Neural progenitor cell (in vitro differentiated cells): ENCODE data around the gene SLC25A51. TPM values are rescaled to one million over a fixed set of nuclear protein-coding genes. Genes with fewer than 3 reads are reported as not detected.

Experiments used
- DNase-seq: peaks from one replicate; pipeline ENCODE4 v3.0.0-alpha.2; 2016; ENCODE audit warnings: low spot score
- H2AFZ ChIP-seq: fragments of 200-600 bp; sonication (generic); replicated peaks from 2 replicates; pipeline ENCODE4 v1.6.1; 2016; ENCODE audit warnings: antibody characterized with exemption
- H3F3A ChIP-seq: fragments of 200-600 bp; sonication (generic); 2 replicates; pipeline ENCODE4 v1.6.1; 2016; ENCODE audit warnings: antibody characterized with exemption, low read depth
- H3K27ac ChIP-seq: fragments of 200-600 bp; sonication (generic); 2 replicates; pipeline ENCODE4 v1.5.1; 2016; ENCODE audit warnings: mild to moderate bottlenecking
- H3K27me3 ChIP-seq: fragments of 200-600 bp; sonication (generic); 2 replicates; pipeline ENCODE4 v1.6.1; 2016; ENCODE audit warnings: mild to moderate bottlenecking, moderate library complexity
- H3K36me3 ChIP-seq: fragments of 200-600 bp; sonication (generic); 2 replicates; pipeline ENCODE4 v1.5.1; 2016
- H3K4me1 ChIP-seq: fragments of 200-600 bp; sonication (generic); 2 replicates; pipeline ENCODE4 v1.6.1; 2016; ENCODE audit warnings: mixed run types
- H3K4me2 ChIP-seq: fragments of 200-600 bp; sonication (generic); 2 replicates; pipeline ENCODE4 v1.6.1; 2016
- H3K4me3 ChIP-seq: fragments of 200-600 bp; sonication (generic); 2 replicates; pipeline ENCODE4 v1.5.1; 2016
- H3K79me2 ChIP-seq: fragments of 200-600 bp; sonication (generic); 2 replicates; pipeline ENCODE4 v1.6.1; 2016; ENCODE audit warnings: low read depth
- H3K9ac ChIP-seq: fragments of 200-600 bp; sonication (generic); 2 replicates; pipeline ENCODE4 v1.6.1; 2016
- H3K9me3 ChIP-seq: fragments of 200-600 bp; sonication (generic); 2 replicates; pipeline ENCODE4 v1.5.1; 2016; ENCODE audit warnings: low read depth
- H4K20me1 ChIP-seq: fragments of 200-600 bp; sonication (generic); 2 replicates; pipeline ENCODE4 v1.6.1; 2016; ENCODE audit warnings: low read depth
- H3K27ac Mint-ChIP-seq: 3 replicates; pipeline ENCODE4 v1.8.0; 2021; ENCODE audit warnings: mixed read lengths
- H3K27me3 Mint-ChIP-seq: 2 replicates; pipeline ENCODE4 v1.8.0; 2022; ENCODE audit warnings: low read depth, mild to moderate bottlenecking, inconsistent platforms, moderate library complexity, mixed read lengths; ENCODE audit not compliant: insufficient read depth
- H3K36me3 Mint-ChIP-seq: 3 replicates; pipeline ENCODE4 v1.8.0; 2021; ENCODE audit warnings: mixed read lengths
- H3K4me1 Mint-ChIP-seq: 3 replicates; pipeline ENCODE4 v1.8.0; 2021; ENCODE audit warnings: mixed read lengths
- H3K4me3 Mint-ChIP-seq: 3 replicates; pipeline ENCODE4 v1.8.0; 2021; ENCODE audit warnings: mild to moderate bottlenecking, moderate library complexity, mixed read lengths
- H3K9me3 Mint-ChIP-seq: 3 replicates; pipeline ENCODE4 v1.8.0; 2020; ENCODE audit warnings: mixed read lengths
- EZH2 ChIP-seq: fragments of 200-600 bp; sonication (generic); IDR thresholded peaks from 2 replicates; pipeline ENCODE4 v1.6.1; 2017; ENCODE audit warnings: antibody characterized with exemption, mild to moderate bottlenecking, moderate library complexity
- EZH2phosphoT487 ChIP-seq: fragments of 200-600 bp; sonication (generic); IDR thresholded peaks from 2 replicates; pipeline ENCODE4 v1.6.1; 2017; ENCODE audit warnings: antibody characterized with exemption
- total RNA-seq: library from RNA; depleted of rRNA; stranded (reverse); fragments of >200 nt; gene quantifications from 2 replicates; pipeline ENCODE4 v1.2.3, GENCODE V29; 2015; ENCODE audit warnings: low replicate concordance
- TF ChIP-seq, protein P1 (sequence below): fragments of 200-600 bp; sonication (generic); IDR thresholded peaks from 2 replicates; pipeline ENCODE4 v1.5.1; 2017; ENCODE audit warnings: antibody characterized with exemption, mild to moderate bottlenecking

Gene SLC25A51
- total RNA-seq, 1 donor from 2014 or later = 24.6 TPM

DNA sequence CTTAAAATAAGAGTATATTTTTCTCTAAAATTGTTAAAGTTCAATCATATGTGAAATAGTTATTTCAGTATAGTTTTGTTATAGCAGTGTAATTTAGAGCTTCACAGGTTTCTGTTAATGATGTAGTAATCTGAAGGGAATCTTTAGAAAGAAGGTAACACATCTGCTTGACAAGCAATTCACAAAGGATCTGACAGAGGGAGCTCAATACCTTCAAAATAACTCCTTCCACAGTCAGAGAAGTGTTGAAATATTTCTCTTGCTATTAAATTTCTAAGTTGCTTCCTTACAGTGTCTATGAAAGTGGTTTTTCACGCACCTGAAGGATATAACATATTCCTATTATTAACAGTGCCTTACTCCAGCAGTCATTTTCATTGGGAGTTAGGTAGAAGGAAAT lies 44.9 kb downstream of the SLC25A51 start:
- H4K20me1 ChIP-seq = no peaks in the 10 kb centered on the region
- Mint-ChIP-seq H3K4me3 (no peak overlapping the region), H3K27ac (no peak overlapping the region), H3K9me3 (no peaks in the 10 kb centered on the region), H3K36me3 (peaks cover 7% of the 10 kb centered on the region), H3K4me1 (no peaks in the 10 kb centered on the region), H3K27me3 (no peaks in the 10 kb centered on the region)
- no peaks in the 10 kb centered on the region for H3K27me3 ChIP-seq
- H3K79me2 ChIP-seq = no peaks in the 10 kb centered on the region
- no peak overlapping the region for H3K4me2 ChIP-seq
- H3K9me3 ChIP-seq = no peaks in the 10 kb centered on the region
- DNase-seq = no peak
- no peak overlapping the region for H3K4me3 ChIP-seq
- no peak overlapping the region for H3K9ac ChIP-seq
- H2AFZ ChIP-seq = no peak overlapping the region
- no peak for TF ChIP-seq EZH2
- TF ChIP-seq, protein P1, sequence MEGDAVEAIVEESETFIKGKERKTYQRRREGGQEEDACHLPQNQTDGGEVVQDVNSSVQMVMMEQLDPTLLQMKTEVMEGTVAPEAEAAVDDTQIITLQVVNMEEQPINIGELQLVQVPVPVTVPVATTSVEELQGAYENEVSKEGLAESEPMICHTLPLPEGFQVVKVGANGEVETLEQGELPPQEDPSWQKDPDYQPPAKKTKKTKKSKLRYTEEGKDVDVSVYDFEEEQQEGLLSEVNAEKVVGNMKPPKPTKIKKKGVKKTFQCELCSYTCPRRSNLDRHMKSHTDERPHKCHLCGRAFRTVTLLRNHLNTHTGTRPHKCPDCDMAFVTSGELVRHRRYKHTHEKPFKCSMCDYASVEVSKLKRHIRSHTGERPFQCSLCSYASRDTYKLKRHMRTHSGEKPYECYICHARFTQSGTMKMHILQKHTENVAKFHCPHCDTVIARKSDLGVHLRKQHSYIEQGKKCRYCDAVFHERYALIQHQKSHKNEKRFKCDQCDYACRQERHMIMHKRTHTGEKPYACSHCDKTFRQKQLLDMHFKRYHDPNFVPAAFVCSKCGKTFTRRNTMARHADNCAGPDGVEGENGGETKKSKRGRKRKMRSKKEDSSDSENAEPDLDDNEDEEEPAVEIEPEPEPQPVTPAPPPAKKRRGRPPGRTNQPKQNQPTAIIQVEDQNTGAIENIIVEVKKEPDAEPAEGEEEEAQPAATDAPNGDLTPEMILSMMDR = peak; percentile 21
- no peak overlapping the region for H3K27ac ChIP-seq
- no peaks in the 10 kb centered on the region for H3F3A ChIP-seq
- H3K36me3 ChIP-seq = no peaks in the 10 kb centered on the region
- no peaks in the 10 kb centered on the region for H3K4me1 ChIP-seq

DNA sequence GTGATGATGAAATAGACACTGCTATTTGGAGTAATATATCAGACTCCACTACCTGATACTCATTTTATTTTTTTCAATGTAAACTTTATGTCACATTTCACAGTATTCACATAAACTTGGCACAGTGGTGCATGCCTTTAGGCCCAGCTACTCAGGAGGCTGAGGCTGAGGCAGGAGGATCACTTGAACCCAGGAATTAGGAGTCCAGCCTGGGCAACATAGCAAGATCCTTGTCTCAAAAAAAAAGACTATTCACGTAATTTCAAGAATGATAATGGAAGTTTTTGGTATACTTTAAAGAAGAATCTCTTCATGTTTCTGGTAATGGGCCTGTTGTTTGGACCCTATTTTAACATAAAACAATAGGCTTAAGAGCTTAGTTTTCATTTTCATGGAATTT lies 47.4 kb downstream of the SLC25A51 start:
- no peak overlapping the region for H3K4me3 ChIP-seq
- H4K20me1 ChIP-seq = no peaks in the 10 kb centered on the region
- H3F3A ChIP-seq = no peaks in the 10 kb centered on the region
- Mint-ChIP-seq H3K27ac (no peak overlapping the region), H3K36me3 (peaks cover 4% of the 10 kb centered on the region), H3K4me1 (no peaks in the 10 kb centered on the region), H3K9me3 (no peaks in the 10 kb centered on the region), H3K4me3 (no peak overlapping the region), H3K27me3 (no peaks in the 10 kb centered on the region)
- no peaks in the 10 kb centered on the region for H3K27me3 ChIP-seq
- no peak overlapping the region for H3K4me2 ChIP-seq
- H3K36me3 ChIP-seq = no peaks in the 10 kb centered on the region
- H3K9me3 ChIP-seq = no peaks in the 10 kb centered on the region
- H3K9ac ChIP-seq = no peak overlapping the region
- no peak for DNase-seq
- TF ChIP-seq EZH2 (no peak), EZH2phosphoT487 (no peak)
- TF ChIP-seq, protein P1 = no peak
- H3K79me2 ChIP-seq = no peaks in the 10 kb centered on the region
- H3K4me1 ChIP-seq = no peaks in the 10 kb centered on the region
- H2AFZ ChIP-seq = no peak overlapping the region
- no peak overlapping the region for H3K27ac ChIP-seq

DNA sequence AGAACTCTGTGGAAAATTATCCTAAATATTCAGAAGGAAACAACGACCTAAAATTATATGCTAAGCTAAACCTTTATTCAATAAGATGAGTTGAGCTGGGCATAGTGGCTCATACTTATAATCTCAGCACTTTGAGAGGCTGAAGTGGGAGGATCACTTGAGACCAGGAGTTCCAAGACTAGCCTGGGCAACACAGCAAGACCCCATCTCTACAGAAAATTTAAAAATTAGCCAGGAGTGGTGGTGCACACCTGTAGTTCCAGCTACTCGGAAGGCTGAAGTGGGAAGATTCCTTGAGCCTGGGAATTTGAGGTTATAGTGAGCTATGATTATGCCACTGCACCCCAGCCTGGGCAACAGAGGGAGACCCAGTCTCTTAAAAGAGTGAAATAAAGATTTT lies 51.7 kb downstream of the SLC25A51 start:
- peaks cover 3% of the 10 kb centered on the region for H3K36me3 Mint-ChIP-seq
- no peaks in the 10 kb centered on the region for H3K4me1 Mint-ChIP-seq
- no peak for TF ChIP-seq EZH2phosphoT487
- TF ChIP-seq, protein P1 = no peak
- TF ChIP-seq EZH2 = no peak
- H3K79me2 ChIP-seq = no peaks in the 10 kb centered on the region
- no peaks in the 10 kb centered on the region for H3K9me3 Mint-ChIP-seq
- no peak overlapping the region for H3K4me3 Mint-ChIP-seq
- H3K27me3 Mint-ChIP-seq = no peaks in the 10 kb centered on the region
- H3K36me3 ChIP-seq = no peaks in the 10 kb centered on the region
- no peaks in the 10 kb centered on the region for H3K4me1 ChIP-seq
- H3K4me2 ChIP-seq = no peak overlapping the region
- no peak overlapping the region for H3K9ac ChIP-seq
- no peaks in the 10 kb centered on the region for H3F3A ChIP-seq
- H3K4me3 ChIP-seq = no peak overlapping the region
- no peaks in the 10 kb centered on the region for H3K9me3 ChIP-seq
- H2AFZ ChIP-seq = no peak overlapping the region
- H3K27me3 ChIP-seq = no peaks in the 10 kb centered on the region
- no peak overlapping the region for H3K27ac ChIP-seq
- no peak overlapping the region for H3K27ac Mint-ChIP-seq
- DNase-seq = no peak
- H4K20me1 ChIP-seq = no peaks in the 10 kb centered on the region
